B cell (primary cell): Measurements from ENCODE around the gene GADD45B. TPM values are rescaled to one million over a fixed set of nuclear protein-coding genes. Genes with fewer than 3 reads are reported as not detected.

Experiments used
- ATAC-seq: fragments of 200-7000 bp; cut with Tn5 transposase; one replicate; pipeline ENCODE4 v1.10.0; 2021; ENCODE audit warnings: low read depth, mild to moderate bottlenecking, moderate number of reproducible peaks, moderate library complexity
- CTCF ChIA-PET: fragments of 350-600 bp; sonication (Branson Sonifier 250); formaldehyde crosslinking; loops from one replicate; lab custom pipeline; 2021; ENCODE audit warnings: antibody characterized with exemption, inconsistent platforms; lab: Charles Lee
- POLR2A ChIA-PET: fragments of 350-600 bp; sonication (Branson Sonifier 250); formaldehyde crosslinking; loops from one replicate; lab custom pipeline; 2021; ENCODE audit warnings: antibody characterized with exemption; lab: Charles Lee
- DNase-seq: peaks from one replicate; pipeline ENCODE4 v3.0.0; 2013
- H2AFZ ChIP-seq: 2 replicates; pipeline ENCODE4 v1.6.1; 2012; ENCODE audit warnings: mild to moderate bottlenecking, low read depth, low read length; ENCODE audit not compliant: insufficient read depth, poor library complexity, severe bottlenecking
- H3K27ac ChIP-seq, 2 donors: 1 replicate in 1 of 2; 2 replicates in 1 of 2; pipeline ENCODE4 v1.5.1; 2012 to 2013; ENCODE audit warnings: low read length in 2 of 2, mild to moderate bottlenecking in 2 of 2, moderate library complexity in 1 of 2
- H3K27me3 ChIP-seq, 4 experiments: fragments of 200-600 bp in 1 of 4; sonication (generic) in 1 of 4; replicated peaks in 1 of 4; 1 replicate in 2 of 4; 2 replicates in 2 of 4; pipeline versions ENCODE4 v1.6.1 to v1.7.0; 2013 to 2016; ENCODE audit warnings: low read length in 3 of 4, mild to moderate bottlenecking in 2 of 4, mixed read lengths in 1 of 4, moderate library complexity in 1 of 4; ENCODE audit not compliant: insufficient read depth in 4 of 4, control insufficient read depth in 3 of 4; ENCODE audit errors: control extremely low read depth in 1 of 4
- H3K36me3 ChIP-seq, 2 experiments: replicated peaks in 1 of 2; 1 replicate in 1 of 2; 2 replicates in 1 of 2; pipeline versions ENCODE4 v1.6.1 to v1.7.1; 2013; ENCODE audit warnings: low read length in 1 of 2; ENCODE audit not compliant: insufficient read depth in 2 of 2, control insufficient read depth in 1 of 2; ENCODE audit errors: control extremely low read depth in 1 of 2, extremely low read depth in 1 of 2
- H3K4me1 ChIP-seq, 2 donors: fragments of 200-600 bp in 1 of 2; sonication (generic) in 1 of 2; 1 replicate in 1 of 2; 2 replicates in 1 of 2; pipeline versions ENCODE4 v1.5.1 to v1.6.1; 2013 to 2017; ENCODE audit warnings: low read length in 2 of 2; ENCODE audit not compliant: control insufficient read depth in 2 of 2, insufficient read depth in 2 of 2
- H3K4me2 ChIP-seq: replicated peaks from 2 replicates; pipeline ENCODE3; 2012; ENCODE audit warnings: mild to moderate bottlenecking, low read depth, low read length; ENCODE audit not compliant: poor library complexity, severe bottlenecking
- H3K4me3 ChIP-seq, 5 experiments: fragments of 200-600 bp in 1 of 5; sonication (generic) in 1 of 5; 1 replicate in 3 of 5; 2 replicates in 2 of 5; pipeline versions ENCODE4 v1.5.1 to v1.7.0; 2011 to 2016; ENCODE audit warnings: low read length in 4 of 5, mild to moderate bottlenecking in 4 of 5, low read depth in 2 of 5, control low read depth in 1 of 5, moderate library complexity in 1 of 5; ENCODE audit not compliant: insufficient read depth in 1 of 5; ENCODE audit errors: control extremely low read depth in 1 of 5, extremely low read depth in 1 of 5
- H3K79me2 ChIP-seq: fragments of 200-600 bp; sonication (generic); one replicate; pipeline ENCODE4 v1.6.0; 2016; ENCODE audit warnings: low read length; ENCODE audit not compliant: control insufficient read depth, insufficient read depth
- H3K9ac ChIP-seq: fragments of 200-600 bp; sonication (generic); 2 replicates; pipeline ENCODE4 v1.6.1; 2017; ENCODE audit warnings: mild to moderate bottlenecking, low read length, moderate library complexity
- H3K9me3 ChIP-seq, 3 donors: one replicate each; pipeline versions ENCODE4 v1.6.1 to v1.7.1; 2013; ENCODE audit warnings: low read length in 2 of 3; ENCODE audit not compliant: control insufficient read depth in 2 of 3, insufficient read depth in 1 of 3; ENCODE audit errors: control extremely low read depth in 1 of 3
- H4K20me1 ChIP-seq: 2 replicates; pipeline ENCODE4 v1.6.0; 2012; ENCODE audit warnings: mild to moderate bottlenecking, low read length; ENCODE audit not compliant: insufficient read depth, control insufficient read depth, poor library complexity, severe bottlenecking
- H3K27ac Mint-ChIP-seq: one replicate; pipeline ENCODE4 v1.8.0; 2021; ENCODE audit warnings: mixed read lengths
- H3K27me3 Mint-ChIP-seq: one replicate; pipeline ENCODE4 v1.8.0; 2021; ENCODE audit warnings: mixed read lengths
- H3K4me1 Mint-ChIP-seq: one replicate; pipeline ENCODE4 v1.8.0; 2021; ENCODE audit warnings: mixed read lengths
- H3K4me3 Mint-ChIP-seq: one replicate; pipeline ENCODE4 v1.8.0; 2021; ENCODE audit warnings: mixed read lengths
- H3K9me3 Mint-ChIP-seq: one replicate; pipeline ENCODE4 v1.8.0; 2022; ENCODE audit warnings: mixed read lengths; ENCODE audit not compliant: insufficient read depth
- EZH2 ChIP-seq: IDR thresholded peaks from 2 replicates; pipeline ENCODE4 v1.6.1; 2012; ENCODE audit warnings: borderline replicate concordance, low read depth, mild to moderate bottlenecking, moderate library complexity, low read length; ENCODE audit not compliant: insufficient read depth, poor library complexity, severe bottlenecking
- WGBS: methylation state at CpG from one replicate; pipeline ENCODE4 v1.1.5; 2013; ENCODE audit warnings: missing lambda C conversion rate; ENCODE audit not compliant: insufficient coverage; 5-methylcytosine and 5-hydroxymethylcytosine counted together
- intact Hi-C: fragments of 100-400 bp; cut with micrococcal nuclease; formaldehyde crosslinking; loops from one replicate; pipeline ENCODE4 v1.10.0; 2022
- polyA plus RNA-seq: library from polyadenylated mRNA; depleted of rRNA; stranded (reverse); fragments of >200 nt; gene quantifications from 2 replicates; pipeline ENCODE4 v1.2.3, GENCODE V29; 2012
- total RNA-seq, 2 donors: library from RNA; stranded (reverse); fragments of 120-200 nt in 1 of 2; gene quantifications; 1 replicate in 1 of 2; 2 replicates in 1 of 2; pipeline versions ENCODE4 v1.2.3 to v1.2.4, GENCODE V29; 2013 to 2022
- TF ChIP-seq, protein P1 (sequence below): fragments of 200-600 bp; IDR thresholded peaks from one replicate; pipeline ENCODE4 v1.8.0; 2022; ENCODE audit warnings: antibody characterized with exemption, mild to moderate bottlenecking

The GADD45B gene
- total and polyA plus RNA-seq, 2 donors (not counting 1 experiment from before 2014, with no cell fraction given): 166 to 215 TPM

DNA sequence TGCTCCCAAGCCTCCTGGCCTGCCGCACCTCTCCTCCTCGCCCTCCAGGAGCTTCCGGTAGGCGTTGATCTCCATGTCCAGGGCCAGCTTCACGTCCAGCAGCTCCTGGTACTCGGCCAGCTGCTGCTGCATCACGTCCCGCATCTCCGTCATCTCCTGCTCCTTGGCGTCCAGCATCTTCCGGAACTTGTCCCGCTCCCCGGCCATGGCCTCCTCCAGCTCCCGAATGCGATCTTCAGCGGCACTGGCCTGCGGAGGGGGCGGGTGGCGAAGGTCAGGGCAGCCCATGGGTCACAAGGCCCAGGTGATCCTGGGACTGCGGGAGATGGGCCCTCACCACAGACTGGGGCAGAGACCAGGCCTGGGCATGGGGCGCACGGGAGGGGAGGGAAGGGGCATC lies 41.7 kb upstream of the GADD45B start:
- no peak overlapping the region for H3K4me2 ChIP-seq
- no peaks in the 10 kb centered on the region for H3K79me2 ChIP-seq
- no peaks in the 10 kb centered on the region for H3K4me1 ChIP-seq
- no peaks in the 10 kb centered on the region for H4K20me1 ChIP-seq
- Mint-ChIP-seq H3K27ac (no peak overlapping the region), H3K27me3 (no peaks in the 10 kb centered on the region), H3K9me3 (no peaks in the 10 kb centered on the region), H3K4me1 (no peaks in the 10 kb centered on the region), H3K4me3 (no peak overlapping the region)
- H3K27ac ChIP-seq: no peak overlapping the region
- 97% methylated on average over 22 of the region's 22 CpGs for WGBS
- H3K9me3 ChIP-seq: no peaks in the 10 kb centered on the region
- no peak overlapping the region for H3K4me3 ChIP-seq
- DNase-seq (no peak), ATAC-seq (no peak)
- H3K36me3 ChIP-seq: peaks cover 0 to 19% of the 10 kb centered on the region in 2 experiments
- no peak overlapping the region for H2AFZ ChIP-seq
- intact Hi-C loops: no loop called here
- ChIA-PET POLR2A (no interaction called here), CTCF (no interaction called here)
- H3K9ac ChIP-seq: no peak overlapping the region
- no peaks in the 10 kb centered on the region for H3K27me3 ChIP-seq
- TF ChIP-seq EZH2: no peak
- TF ChIP-seq, protein P1, sequence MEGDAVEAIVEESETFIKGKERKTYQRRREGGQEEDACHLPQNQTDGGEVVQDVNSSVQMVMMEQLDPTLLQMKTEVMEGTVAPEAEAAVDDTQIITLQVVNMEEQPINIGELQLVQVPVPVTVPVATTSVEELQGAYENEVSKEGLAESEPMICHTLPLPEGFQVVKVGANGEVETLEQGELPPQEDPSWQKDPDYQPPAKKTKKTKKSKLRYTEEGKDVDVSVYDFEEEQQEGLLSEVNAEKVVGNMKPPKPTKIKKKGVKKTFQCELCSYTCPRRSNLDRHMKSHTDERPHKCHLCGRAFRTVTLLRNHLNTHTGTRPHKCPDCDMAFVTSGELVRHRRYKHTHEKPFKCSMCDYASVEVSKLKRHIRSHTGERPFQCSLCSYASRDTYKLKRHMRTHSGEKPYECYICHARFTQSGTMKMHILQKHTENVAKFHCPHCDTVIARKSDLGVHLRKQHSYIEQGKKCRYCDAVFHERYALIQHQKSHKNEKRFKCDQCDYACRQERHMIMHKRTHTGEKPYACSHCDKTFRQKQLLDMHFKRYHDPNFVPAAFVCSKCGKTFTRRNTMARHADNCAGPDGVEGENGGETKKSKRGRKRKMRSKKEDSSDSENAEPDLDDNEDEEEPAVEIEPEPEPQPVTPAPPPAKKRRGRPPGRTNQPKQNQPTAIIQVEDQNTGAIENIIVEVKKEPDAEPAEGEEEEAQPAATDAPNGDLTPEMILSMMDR: no peak

GRCh38 chr19:2434721-2435265 lies 41.1 kb upstream of the GADD45B start:
- no peaks in the 10 kb centered on the region for H3K9me3 Mint-ChIP-seq
- ChIA-PET CTCF (no interaction called here), POLR2A (no interaction called here)
- H2AFZ ChIP-seq: no peak overlapping the region
- H3K9ac ChIP-seq: no peak overlapping the region
- H3K27me3 Mint-ChIP-seq: no peaks in the 10 kb centered on the region
- H3K4me3 ChIP-seq: no peak overlapping the region
- H3K4me1 Mint-ChIP-seq: no peaks in the 10 kb centered on the region
- DNase-seq (no peak), ATAC-seq (no peak)
- H3K9me3 ChIP-seq: no peaks in the 10 kb centered on the region
- no peak overlapping the region for H3K4me3 Mint-ChIP-seq
- no peak overlapping the region for H3K27ac Mint-ChIP-seq
- intact Hi-C loops: no loop called here
- WGBS: 97% methylated on average over 42 of the region's 42 CpGs
- H3K79me2 ChIP-seq: no peaks in the 10 kb centered on the region
- H3K27me3 ChIP-seq: no peaks in the 10 kb centered on the region
- H3K27ac ChIP-seq: no peak overlapping the region
- H4K20me1 ChIP-seq: no peaks in the 10 kb centered on the region
- H3K36me3 ChIP-seq: peaks cover 0 to 19% of the 10 kb centered on the region in 2 experiments
- no peaks in the 10 kb centered on the region for H3K4me1 ChIP-seq
- H3K4me2 ChIP-seq: no peak overlapping the region
- TF ChIP-seq, protein P1: no peak
- no peak for TF ChIP-seq EZH2
